ENCODE measurements around the gene FAM168B.

The FAM168B gene

GRCh38 chr2:131064589-131065512 is 28.4 kb downstream of the FAM168B start:
- Histone ChIP-seq H3K27ac (ENCODE audit: low read depth, low read length) (no peak overlapping the region), H3K9ac (ENCODE audit: low read length) (no peak overlapping the region), H3K36me3 (ENCODE audit: insufficient read depth, low read length) (peaks cover 9% of the 10 kb centered on the region)

GRCh38 chr2:131063501-131064283 is 29.6 kb downstream of the FAM168B start:
- H3K36me3 ChIP-seq (ENCODE audit: insufficient read depth, low read length), result peaks cover 9% of the 10 kb centered on the region
- H3K4me3 ChIP-seq (ENCODE audit: low read depth in 1 of 2, low read length in 2 of 2), result no peak overlapping the region
- no peaks in the 10 kb centered on the region for H3K27me3 ChIP-seq (ENCODE audit: control insufficient read depth in 1 of 2, insufficient read depth in 2 of 2, low read length in 2 of 2)
- peaks cover 17% of the 10 kb centered on the region for H3K4me1 ChIP-seq (ENCODE audit: insufficient read depth, low read length)
- H3K27ac ChIP-seq (ENCODE audit: low read depth, low read length), result no peak overlapping the region
- no peaks in the 10 kb centered on the region for H3K9me3 ChIP-seq (ENCODE audit: low read length)
- no peak overlapping the region for H3K9ac ChIP-seq (ENCODE audit: low read length)

More at GRCh38 chr2:131064589-131065512, 28.4 kb downstream of the FAM168B start:
- no peak overlapping the region for H3K4me3 ChIP-seq (ENCODE audit: low read depth in 1 of 2, low read length in 2 of 2)
- H3K9me3 ChIP-seq (ENCODE audit: low read length), result no peaks in the 10 kb centered on the region
- H3K4me1 ChIP-seq (ENCODE audit: insufficient read depth, low read length), result peaks cover 17% of the 10 kb centered on the region
- no peaks in the 10 kb centered on the region for H3K27me3 ChIP-seq (ENCODE audit: control insufficient read depth in 1 of 2, insufficient read depth in 2 of 2, low read length in 2 of 2)

GRCh38 chr2:131058920-131059319 is 34.3 kb downstream of the FAM168B start:
- peaks cover 16% of the 10 kb centered on the region for H3K36me3 ChIP-seq (ENCODE audit: insufficient read depth, low read length)
- H3K27ac ChIP-seq (ENCODE audit: low read depth, low read length), result no peak overlapping the region
- H3K9ac ChIP-seq (ENCODE audit: low read length), result no peak overlapping the region
- H3K27me3 ChIP-seq (ENCODE audit: control insufficient read depth in 1 of 2, insufficient read depth in 2 of 2, low read length in 2 of 2), result no peaks in the 10 kb centered on the region
- H3K9me3 ChIP-seq (ENCODE audit: low read length), result no peaks in the 10 kb centered on the region
- no peak overlapping the region for H3K4me3 ChIP-seq (ENCODE audit: low read depth in 1 of 2, low read length in 2 of 2)
- peaks cover 28% of the 10 kb centered on the region for H3K4me1 ChIP-seq (ENCODE audit: insufficient read depth, low read length)

GRCh38 chr2:131058214-131058843 is 34.9 kb downstream of the FAM168B start:
- Histone ChIP-seq H3K4me1 (ENCODE audit: insufficient read depth, low read length) (peaks cover 28% of the 10 kb centered on the region), H3K9me3 (ENCODE audit: low read length) (no peaks in the 10 kb centered on the region), H3K4me3 (ENCODE audit: low read depth in 1 of 2, low read length in 2 of 2) (no peak overlapping the region), H3K27me3 (ENCODE audit: control insufficient read depth in 1 of 2, insufficient read depth in 2 of 2, low read length in 2 of 2) (no peaks in the 10 kb centered on the region), H3K27ac (ENCODE audit: low read depth, low read length) (no peak overlapping the region), H3K36me3 (ENCODE audit: insufficient read depth, low read length) (peaks cover 20% of the 10 kb centered on the region), H3K9ac (ENCODE audit: low read length) (no peak overlapping the region)

- Histone ChIP-seq H3K4me3 (ENCODE audit: low read depth in 1 of 2, low read length in 2 of 2) (no peak overlapping the region), H3K27me3 (ENCODE audit: control insufficient read depth in 1 of 2, insufficient read depth in 2 of 2, low read length in 2 of 2) (no peaks in the 10 kb centered on the region), H3K9ac (ENCODE audit: low read length) (no peak overlapping the region), H3K9me3 (ENCODE audit: low read length) (no peaks in the 10 kb centered on the region), H3K4me1 (ENCODE audit: insufficient read depth, low read length) (peaks cover 26% of the 10 kb centered on the region), H3K36me3 (ENCODE audit: insufficient read depth, low read length) (peaks cover 34% of the 10 kb centered on the region), H3K27ac (ENCODE audit: low read depth, low read length) (no peak overlapping the region)
Measured at GRCh38 chr2:131056932-131057287, 36.4 kb downstream of the FAM168B start.

GRCh38 chr2:131056204-131056931 is 36.9 kb downstream of the FAM168B start:
- H3K36me3 ChIP-seq (ENCODE audit: insufficient read depth, low read length), result peaks cover 40% of the 10 kb centered on the region

GRCh38 chr2:131055169-131056065 is 37.8 kb downstream of the FAM168B start:
- no peaks in the 10 kb centered on the region for H3K9me3 ChIP-seq (ENCODE audit: low read length)
- H3K36me3 ChIP-seq (ENCODE audit: insufficient read depth, low read length), result peaks cover 49% of the 10 kb centered on the region
- no peak overlapping the region for H3K27ac ChIP-seq (ENCODE audit: low read depth, low read length)
- H3K27me3 ChIP-seq (ENCODE audit: control insufficient read depth in 1 of 2, insufficient read depth in 2 of 2, low read length in 2 of 2), result no peaks in the 10 kb centered on the region
- H3K4me3 ChIP-seq (ENCODE audit: low read depth in 1 of 2, low read length in 2 of 2), result no peak overlapping the region
- H3K9ac ChIP-seq (ENCODE audit: low read length), result no peak overlapping the region
- H3K4me1 ChIP-seq (ENCODE audit: insufficient read depth, low read length), result peaks cover 18% of the 10 kb centered on the region

More at GRCh38 chr2:131056204-131056931, 36.9 kb downstream of the FAM168B start:
- Histone ChIP-seq H3K9ac (ENCODE audit: low read length) (no peak overlapping the region), H3K4me1 (ENCODE audit: insufficient read depth, low read length) (peaks cover 20% of the 10 kb centered on the region), H3K4me3 (ENCODE audit: low read depth in 1 of 2, low read length in 2 of 2) (no peak overlapping the region), H3K27ac (ENCODE audit: low read depth, low read length) (no peak overlapping the region), H3K27me3 (ENCODE audit: control insufficient read depth in 1 of 2, insufficient read depth in 2 of 2, low read length in 2 of 2) (no peaks in the 10 kb centered on the region), H3K9me3 (ENCODE audit: low read length) (no peaks in the 10 kb centered on the region)

GRCh38 chr2:131054488-131054887 is 38.8 kb downstream of the FAM168B start:
- Histone ChIP-seq H3K9ac (ENCODE audit: low read length) (no peak overlapping the region), H3K4me3 (ENCODE audit: low read depth in 1 of 2, low read length in 2 of 2) (no peak overlapping the region), H3K4me1 (ENCODE audit: insufficient read depth, low read length) (peaks cover 18% of the 10 kb centered on the region), H3K9me3 (ENCODE audit: low read length) (no peaks in the 10 kb centered on the region), H3K27ac (ENCODE audit: low read depth, low read length) (no peak overlapping the region), H3K36me3 (ENCODE audit: insufficient read depth, low read length) (peaks cover 58% of the 10 kb centered on the region), H3K27me3 (ENCODE audit: control insufficient read depth in 1 of 2, insufficient read depth in 2 of 2, low read length in 2 of 2) (no peaks in the 10 kb centered on the region)

- peaks cover 18% of the 10 kb centered on the region for H3K4me1 ChIP-seq (ENCODE audit: insufficient read depth, low read length)
- no peaks in the 10 kb centered on the region for H3K27me3 ChIP-seq (ENCODE audit: control insufficient read depth in 1 of 2, insufficient read depth in 2 of 2, low read length in 2 of 2)
- H3K36me3 ChIP-seq (ENCODE audit: insufficient read depth, low read length), result peaks cover 68% of the 10 kb centered on the region
- H3K27ac ChIP-seq (ENCODE audit: low read depth, low read length), result no peak overlapping the region
- H3K9me3 ChIP-seq (ENCODE audit: low read length), result no peaks in the 10 kb centered on the region
- H3K9ac ChIP-seq (ENCODE audit: low read length), result no peak overlapping the region
- H3K4me3 ChIP-seq (ENCODE audit: low read depth in 1 of 2, low read length in 2 of 2), result no peak overlapping the region
Measured at GRCh38 chr2:131052741-131053263, 40.5 kb downstream of the FAM168B start.

GRCh38 chr2:131050896-131051295 is 42.4 kb downstream of the FAM168B start:
- H3K4me3 ChIP-seq (ENCODE audit: low read depth in 1 of 2, low read length in 2 of 2), result no peak overlapping the region
- peaks cover 71% of the 10 kb centered on the region for H3K36me3 ChIP-seq (ENCODE audit: insufficient read depth, low read length)
- H3K9me3 ChIP-seq (ENCODE audit: low read length), result no peaks in the 10 kb centered on the region
- H3K4me1 ChIP-seq (ENCODE audit: insufficient read depth, low read length), result peaks cover 4% of the 10 kb centered on the region
- H3K27me3 ChIP-seq (ENCODE audit: control insufficient read depth in 1 of 2, insufficient read depth in 2 of 2, low read length in 2 of 2), result no peaks in the 10 kb centered on the region
- H3K27ac ChIP-seq (ENCODE audit: low read depth, low read length), result no peak overlapping the region
- H3K9ac ChIP-seq (ENCODE audit: low read length), result no peak overlapping the region
